Measurements from ENCODE around the gene PCDHB6. TPM values are rescaled to one million over a fixed set of nuclear protein-coding genes. Genes with fewer than 3 reads are reported as not detected.
"Not testable (repeated sequence)": the region's sequence is repeated elsewhere in the genome, so short reads cannot be mapped to it uniquely, and the experiment has no call there.

The PCDHB6 gene
- total RNA-seq, 2 donors from 2014 or later = 0.66 to 2.0 TPM

- Mint-ChIP-seq H3K27ac (peak overlapping the region; percentile 30), H3K4me1 (no peaks in the 10 kb centered on the region), H3K27me3 (ENCODE audit: insufficient read depth) (peaks cover 3% of the 10 kb centered on the region), H3K36me3 (ENCODE audit: low read depth) (peaks cover 30% of the 10 kb centered on the region), H3K4me3 (peak overlapping the region; percentile 61), H3K9me3 (peaks cover 32% of the 10 kb centered on the region)
- Histone ChIP-seq H3K27ac (ENCODE audit: low read depth, low read length) (no peak overlapping the region), H3K4me1 (ENCODE audit: control insufficient read depth, insufficient read depth, low read length) (no peaks in the 10 kb centered on the region), H3K9ac (ENCODE audit: extremely low read depth, low read length, poor library complexity, severe bottlenecking) (no peak overlapping the region), H3K4me3 (ENCODE audit: low read length) (no peak overlapping the region), H3K36me3 (ENCODE audit: control insufficient read depth, insufficient read depth, low read length) (no peaks in the 10 kb centered on the region), H3K9me3 (ENCODE audit: control insufficient read depth, low read length) (peaks cover 3% of the 10 kb centered on the region), H3K27me3 (ENCODE audit: control insufficient read depth, insufficient read depth, low read length, poor library complexity, severe bottlenecking) (no peaks in the 10 kb centered on the region)
- DNase-seq = peak; percentile 70
- TF ChIP-seq, protein P1, sequence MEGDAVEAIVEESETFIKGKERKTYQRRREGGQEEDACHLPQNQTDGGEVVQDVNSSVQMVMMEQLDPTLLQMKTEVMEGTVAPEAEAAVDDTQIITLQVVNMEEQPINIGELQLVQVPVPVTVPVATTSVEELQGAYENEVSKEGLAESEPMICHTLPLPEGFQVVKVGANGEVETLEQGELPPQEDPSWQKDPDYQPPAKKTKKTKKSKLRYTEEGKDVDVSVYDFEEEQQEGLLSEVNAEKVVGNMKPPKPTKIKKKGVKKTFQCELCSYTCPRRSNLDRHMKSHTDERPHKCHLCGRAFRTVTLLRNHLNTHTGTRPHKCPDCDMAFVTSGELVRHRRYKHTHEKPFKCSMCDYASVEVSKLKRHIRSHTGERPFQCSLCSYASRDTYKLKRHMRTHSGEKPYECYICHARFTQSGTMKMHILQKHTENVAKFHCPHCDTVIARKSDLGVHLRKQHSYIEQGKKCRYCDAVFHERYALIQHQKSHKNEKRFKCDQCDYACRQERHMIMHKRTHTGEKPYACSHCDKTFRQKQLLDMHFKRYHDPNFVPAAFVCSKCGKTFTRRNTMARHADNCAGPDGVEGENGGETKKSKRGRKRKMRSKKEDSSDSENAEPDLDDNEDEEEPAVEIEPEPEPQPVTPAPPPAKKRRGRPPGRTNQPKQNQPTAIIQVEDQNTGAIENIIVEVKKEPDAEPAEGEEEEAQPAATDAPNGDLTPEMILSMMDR (conservative IDR thresholded peaks at IDR 0.05) = peak; percentile 76
- 84 to 90% methylated on average over 20 to 21 of the region's 21 CpGs for WGBS, 2 experiments (ENCODE audit: insufficient coverage in 1 of 2, insufficient read length in 1 of 2)
These were observed 5.9 kb downstream of the PCDHB6 start for GRCh38 chr5:141155540-141156374.

DNA sequence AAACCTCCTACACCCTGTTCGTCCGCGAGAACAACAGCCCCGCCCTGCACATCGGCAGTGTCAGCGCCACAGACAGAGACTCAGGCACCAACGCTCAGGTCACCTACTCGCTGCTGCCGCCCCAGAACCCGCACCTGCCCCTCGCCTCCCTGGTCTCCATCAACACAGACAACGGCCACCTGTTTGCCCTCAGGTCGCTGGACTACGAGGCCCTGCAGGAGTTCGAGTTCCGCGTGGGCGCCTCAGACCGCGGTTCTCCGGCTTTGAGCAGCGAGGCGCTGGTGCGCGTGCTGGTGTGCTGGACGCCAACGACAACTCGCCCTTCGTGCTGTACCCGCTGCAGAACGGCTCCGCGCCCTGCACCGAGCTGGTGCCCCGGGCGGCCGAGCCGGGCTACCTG, 7.5 kb downstream of the PCDHB6 start:
- H3K4me1 Mint-ChIP-seq; H3K27me3 Mint-ChIP-seq (ENCODE audit: insufficient read depth); H3K27me3 ChIP-seq (ENCODE audit: control insufficient read depth, insufficient read depth, low read length, poor library complexity, severe bottlenecking); H3K9ac ChIP-seq (ENCODE audit: extremely low read depth, low read length, poor library complexity, severe bottlenecking); H3K4me1 ChIP-seq (ENCODE audit: control insufficient read depth, insufficient read depth, low read length); H3K27ac Mint-ChIP-seq; H3K4me3 Mint-ChIP-seq; H3K4me3 ChIP-seq (ENCODE audit: low read length); DNase-seq; H3K9me3 ChIP-seq (ENCODE audit: control insufficient read depth, low read length); H3K27ac ChIP-seq (ENCODE audit: low read depth, low read length); H3K36me3 ChIP-seq (ENCODE audit: control insufficient read depth, insufficient read depth, low read length): not testable (repeated sequence)
- H3K36me3 Mint-ChIP-seq (ENCODE audit: low read depth) = peaks cover 19% of the 10 kb centered on the region
- WGBS, 2 experiments (ENCODE audit: insufficient coverage in 1 of 2, insufficient read length in 1 of 2) = 60 to 96% methylated on average over 1 to 29 of the region's 38 CpGs
- H3K9me3 Mint-ChIP-seq = peaks cover 21% of the 10 kb centered on the region

DNA sequence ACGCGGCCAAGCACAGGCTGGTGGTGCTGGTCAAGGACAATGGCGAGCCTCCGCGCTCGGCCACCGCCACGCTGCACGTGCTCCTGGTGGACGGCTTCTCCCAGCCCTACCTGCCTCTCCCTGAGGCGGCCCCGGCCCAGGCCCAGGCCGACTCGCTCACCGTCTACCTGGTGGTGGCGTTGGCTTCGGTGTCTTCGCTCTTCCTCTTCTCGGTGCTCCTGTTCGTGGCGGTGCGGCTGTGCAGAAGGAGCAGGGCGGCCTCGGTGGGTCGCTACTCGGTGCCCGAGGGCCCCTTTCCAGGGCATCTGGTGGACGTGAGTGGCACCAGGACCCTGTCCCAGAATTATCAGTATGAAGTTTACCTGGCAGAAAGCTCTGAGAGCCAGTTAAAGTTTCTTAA, 8.0 kb downstream of the PCDHB6 start:
- Mint-ChIP-seq H3K9me3 (peaks cover 20% of the 10 kb centered on the region), H3K36me3 (ENCODE audit: low read depth) (peaks cover 17% of the 10 kb centered on the region)
- H3K27me3 ChIP-seq (ENCODE audit: control insufficient read depth, insufficient read depth, low read length, poor library complexity, severe bottlenecking); H3K4me1 Mint-ChIP-seq; H3K27ac ChIP-seq (ENCODE audit: low read depth, low read length); H3K4me3 Mint-ChIP-seq; H3K9ac ChIP-seq (ENCODE audit: extremely low read depth, low read length, poor library complexity, severe bottlenecking); DNase-seq; H3K9me3 ChIP-seq (ENCODE audit: control insufficient read depth, low read length); H3K4me3 ChIP-seq (ENCODE audit: low read length); H3K27ac Mint-ChIP-seq; H3K27me3 Mint-ChIP-seq (ENCODE audit: insufficient read depth); H3K36me3 ChIP-seq (ENCODE audit: control insufficient read depth, insufficient read depth, low read length); H3K4me1 ChIP-seq (ENCODE audit: control insufficient read depth, insufficient read depth, low read length): not testable (repeated sequence)
- WGBS, 2 experiments (ENCODE audit: insufficient coverage in 1 of 2, insufficient read length in 1 of 2) = 91 to 95% methylated on average over 7 to 22 of the region's 28 CpGs

GRCh38 chr5:141172381-141173204, 22.7 kb downstream of the PCDHB6 start, which contains the start of gene PCDHB7:
Gene PCDHB7 (plus strand): TSS chr5:141172644. CDS start chr5:141172836, 192 bp downstream.
- H3K27ac Mint-ChIP-seq = no peak within 1 kb of the TSS
- H3K4me1 Mint-ChIP-seq = no peaks in the 10 kb centered on the region
- H3K9ac ChIP-seq (ENCODE audit: extremely low read depth, low read length, poor library complexity, severe bottlenecking) = no peak within 1 kb of the TSS
- H3K36me3 Mint-ChIP-seq (ENCODE audit: low read depth) = no peaks in the 10 kb centered on the region
- no peaks in the 10 kb centered on the region for H3K4me1 ChIP-seq (ENCODE audit: control insufficient read depth, insufficient read depth, low read length)
- no peaks in the 10 kb centered on the region for H3K27me3 Mint-ChIP-seq (ENCODE audit: insufficient read depth)
- no peaks in the 10 kb centered on the region for H3K36me3 ChIP-seq (ENCODE audit: control insufficient read depth, insufficient read depth, low read length)
- H3K9me3 ChIP-seq (ENCODE audit: control insufficient read depth, low read length) = peaks cover 9% of the 10 kb centered on the region
- peaks cover 22% of the 10 kb centered on the region for H3K9me3 Mint-ChIP-seq
- no peaks in the 10 kb centered on the region for H3K27me3 ChIP-seq (ENCODE audit: control insufficient read depth, insufficient read depth, low read length, poor library complexity, severe bottlenecking)
- DNase-seq = peak; percentile 82
- no peak within 1 kb of the TSS for H3K27ac ChIP-seq (ENCODE audit: low read depth, low read length)
- H3K4me3 ChIP-seq (ENCODE audit: low read length) = no peak within 1 kb of the TSS
- TF ChIP-seq, protein P1 (conservative IDR thresholded peaks at IDR 0.05) = peak; percentile 89
- H3K4me3 Mint-ChIP-seq = no peak within 1 kb of the TSS
- 75 to 81% methylated on average over 17 to 20 of the region's 20 CpGs for WGBS, 2 experiments (ENCODE audit: insufficient coverage in 1 of 2, insufficient read length in 1 of 2)

DNA sequence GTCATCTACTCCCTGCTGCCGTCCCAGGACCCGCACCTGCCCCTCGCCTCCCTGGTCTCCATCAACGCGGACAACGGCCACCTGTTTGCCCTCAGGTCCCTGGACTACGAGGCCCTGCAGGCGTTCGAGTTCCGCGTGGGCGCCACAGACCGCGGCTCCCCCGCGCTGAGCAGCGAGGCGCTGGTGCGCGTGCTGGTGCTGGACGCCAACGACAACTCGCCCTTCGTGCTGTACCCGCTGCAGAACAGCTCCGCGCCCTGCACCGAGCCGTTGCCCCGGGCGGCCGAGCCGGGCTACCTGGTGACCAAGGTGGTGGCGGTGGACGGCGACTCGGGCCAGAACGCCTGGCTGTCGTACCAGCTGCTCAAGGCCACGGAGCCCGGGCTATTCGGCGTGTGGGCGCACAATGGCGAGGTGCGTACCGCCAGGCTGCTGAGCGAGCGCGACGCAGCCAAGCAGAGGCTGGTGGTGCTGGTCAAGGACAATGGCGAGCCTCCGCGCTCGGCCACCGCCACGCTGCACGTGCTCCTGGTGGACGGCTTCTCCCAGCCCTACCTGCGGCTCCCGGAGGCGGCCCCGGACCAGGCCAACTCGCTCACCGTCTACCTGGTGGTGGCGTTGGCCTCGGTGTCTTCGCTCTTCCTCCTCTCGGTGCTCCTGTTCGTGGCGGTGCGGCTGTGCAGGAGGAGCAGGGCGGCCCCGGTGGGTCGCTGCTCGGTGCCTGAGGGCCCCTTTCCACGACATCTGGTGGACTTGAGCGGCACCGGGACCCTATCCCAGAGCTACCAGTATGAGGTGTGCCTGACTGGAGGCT, 24.6 kb downstream of the PCDHB6 start:
- not testable (repeated sequence) for H3K27me3 Mint-ChIP-seq (ENCODE audit: insufficient read depth); H3K4me3 ChIP-seq (ENCODE audit: low read length); H3K27ac Mint-ChIP-seq; H3K4me3 Mint-ChIP-seq; H3K4me1 Mint-ChIP-seq; H3K27me3 ChIP-seq (ENCODE audit: control insufficient read depth, insufficient read depth, low read length, poor library complexity, severe bottlenecking); H3K36me3 ChIP-seq (ENCODE audit: control insufficient read depth, insufficient read depth, low read length); H3K9ac ChIP-seq (ENCODE audit: extremely low read depth, low read length, poor library complexity, severe bottlenecking); H3K36me3 Mint-ChIP-seq (ENCODE audit: low read depth); H3K27ac ChIP-seq (ENCODE audit: low read depth, low read length); DNase-seq; H3K4me1 ChIP-seq (ENCODE audit: control insufficient read depth, insufficient read depth, low read length)
- 93 to 96% methylated on average over 32 to 70 of the region's 79 CpGs for WGBS, 2 experiments (ENCODE audit: insufficient coverage in 1 of 2, insufficient read length in 1 of 2)
- H3K9me3 Mint-ChIP-seq = peaks cover 22% of the 10 kb centered on the region
- H3K9me3 ChIP-seq (ENCODE audit: control insufficient read depth, low read length) = peaks cover 13% of the 10 kb centered on the region

Measured in endodermal cell (in vitro differentiated cells).